SK-N-SH (cell line): Measurements from ENCODE around the gene MBNL2. TPM values are rescaled to one million over a fixed set of nuclear protein-coding genes. Genes with fewer than 3 reads are reported as not detected.

Experiments
- CTCF ChIA-PET: fragments of 300-600, 350-600 bp; formaldehyde crosslinking; extraction: SDS; loops from one replicate; lab custom pipeline; 2021; lab: Yijun Ruan, JAX
- POLR2A ChIA-PET: fragments of 350-600 bp; sonication (Branson Sonifier 250); formaldehyde crosslinking; extraction: SDS; loops from one replicate; lab custom pipeline; 2020; ENCODE audit warnings: antibody characterized with exemption, inconsistent platforms; lab: Yijun Ruan, JAX
- DNase-seq: peaks from one replicate; pipeline ENCODE4 v3.0.0; 2012
- H2AFZ ChIP-seq: fragments of 200-600 bp; sonication (generic); 2 replicates; pipeline ENCODE4 v1.8.1; 2016; ENCODE audit warnings: antibody characterized with exemption, mild to moderate bottlenecking, low read depth
- H3F3A ChIP-seq: fragments of 200-600 bp; sonication (generic); replicated peaks from 2 replicates; pipeline ENCODE3; 2016; ENCODE audit warnings: antibody characterized with exemption, mild to moderate bottlenecking; ENCODE audit not compliant: insufficient read depth
- H3K27ac ChIP-seq, 2 experiments: fragments of 200-500 bp in 1 of 2; fragments of 200-600 bp in 1 of 2; sonication (Bioruptor generic) in 1 of 2; sonication (generic), shearing (Covaris generic) in 1 of 2; 2 replicates each; pipeline versions ENCODE4 v1.5.1 to v1.6.1; 2014 to 2016; ENCODE audit warnings: low read depth in 2 of 2, inconsistent platforms in 1 of 2, low read length in 1 of 2, mild to moderate bottlenecking in 1 of 2, mixed read lengths in 1 of 2
- H3K27me3 ChIP-seq: fragments of 200-600 bp; sonication (generic), shearing (Covaris generic); 2 replicates; pipeline ENCODE4 v1.6.1; 2016; ENCODE audit warnings: mixed run types; ENCODE audit not compliant: insufficient read depth
- H3K36me3 ChIP-seq, 2 experiments: fragments of 200-500 bp in 1 of 2; fragments of 200-600 bp in 1 of 2; sonication (Bioruptor generic) in 1 of 2; sonication (generic) in 1 of 2; replicated peaks in 1 of 2; 2 replicates each; pipeline versions ENCODE3 to v1.5.1; 2014 to 2016; ENCODE audit warnings: low read length in 1 of 2, mild to moderate bottlenecking in 1 of 2; ENCODE audit not compliant: insufficient read depth in 2 of 2, control insufficient read depth in 1 of 2
- H3K4me1 ChIP-seq, 2 experiments: fragments of 200-500 bp in 1 of 2; fragments of 200-600 bp in 1 of 2; sonication (Bioruptor generic) in 1 of 2; sonication (generic), shearing (Covaris generic) in 1 of 2; 2 replicates each; pipeline versions ENCODE4 v1.5.1 to v1.6.1; 2014 to 2016; ENCODE audit warnings: low read depth in 1 of 2, low read length in 1 of 2, mixed run types in 1 of 2; ENCODE audit not compliant: insufficient read depth in 2 of 2, control insufficient read depth in 1 of 2
- H3K4me2 ChIP-seq: fragments of 200-600 bp; sonication (generic), shearing (Covaris generic); 2 replicates; pipeline ENCODE4 v1.6.1; 2017; ENCODE audit warnings: mixed run types
- H3K4me3 ChIP-seq, 2 experiments: fragments of 200-500 bp in 1 of 2; fragments of 200-600 bp in 1 of 2; sonication (Bioruptor generic) in 1 of 2; sonication (generic), shearing (Covaris generic) in 1 of 2; 2 replicates each; pipeline versions ENCODE4 v1.5.1 to v1.8.1; 2014 to 2016; ENCODE audit warnings: low read depth in 2 of 2, inconsistent platforms in 1 of 2, low read length in 1 of 2, mild to moderate bottlenecking in 1 of 2, mixed read lengths in 1 of 2, moderate library complexity in 1 of 2
- H3K79me2 ChIP-seq: fragments of 200-600 bp; sonication (generic); 2 replicates; pipeline ENCODE4 v1.8.1; 2017; ENCODE audit warnings: mild to moderate bottlenecking; ENCODE audit not compliant: insufficient read depth
- H3K9ac ChIP-seq: fragments of 200-600 bp; sonication (generic); 2 replicates; pipeline ENCODE4 v1.6.1; 2017; ENCODE audit warnings: mixed run types
- H3K9me2 ChIP-seq: fragments of 200-600 bp; sonication (generic); 2 replicates; pipeline ENCODE4 v1.6.1; 2017; ENCODE audit warnings: mixed run types
- H3K9me3 ChIP-seq: fragments of 200-600 bp; sonication (generic); 2 replicates; pipeline ENCODE4 v1.6.1; 2017; ENCODE audit warnings: mixed run types, mild to moderate bottlenecking, moderate library complexity
- H4K20me1 ChIP-seq: fragments of 200-600 bp; sonication (generic); 2 replicates; pipeline ENCODE4 v1.6.1; 2017; ENCODE audit warnings: mild to moderate bottlenecking, mixed run types; ENCODE audit not compliant: insufficient read depth
- EP300 ChIP-seq, 2 experiments: IDR thresholded peaks; 2 replicates each; pipeline versions ENCODE4 v1.4.0 to v1.6.1; 2012; ENCODE audit warnings: borderline replicate concordance in 1 of 2, low read depth in 1 of 2, low read length in 1 of 2
- FOXM1 ChIP-seq: IDR thresholded peaks from 2 replicates; pipeline ENCODE4 v1.4.0; 2012; ENCODE audit warnings: low read depth, mild to moderate bottlenecking
- NRF1 ChIP-seq: IDR thresholded peaks from 2 replicates; pipeline ENCODE4 v1.6.1; 2012; ENCODE audit warnings: low read depth, mild to moderate bottlenecking, low read length
- PBX3 ChIP-seq: IDR thresholded peaks from 2 replicates; pipeline ENCODE4; 2012
- POLR2AphosphoS5 ChIP-seq: IDR thresholded peaks from 2 replicates; pipeline ENCODE4 v1.6.1; 2012; ENCODE audit warnings: low read depth, low read length
- RAD21 ChIP-seq: IDR thresholded peaks from 2 replicates; pipeline ENCODE4 v1.6.1; 2012; ENCODE audit warnings: mild to moderate bottlenecking, low read length
- RCOR1 ChIP-seq: fragments of 150-350 bp; IDR thresholded peaks from 2 replicates; pipeline ENCODE4 v1.6.1; 2017; ENCODE audit warnings: antibody characterized with exemption, low read length
- RFX5 ChIP-seq: IDR thresholded peaks from 2 replicates; pipeline ENCODE4 v1.6.1; 2012; ENCODE audit warnings: mild to moderate bottlenecking, improper control_type of control experiment, low read length
- RXRA ChIP-seq: IDR thresholded peaks from 2 replicates; pipeline ENCODE4 v1.4.0; 2012; ENCODE audit warnings: low read depth, mild to moderate bottlenecking, borderline replicate concordance
- SIN3A ChIP-seq: IDR thresholded peaks from 2 replicates; pipeline ENCODE4 v1.6.1; 2012; ENCODE audit warnings: low read depth, mild to moderate bottlenecking, low read length, moderate library complexity, borderline replicate concordance
- SMC3 ChIP-seq: IDR thresholded peaks from 2 replicates; pipeline ENCODE4 v1.6.1; 2012; ENCODE audit warnings: low read depth, low read length, improper control_type of control experiment
- TCF12 ChIP-seq: IDR thresholded peaks from 2 replicates; pipeline ENCODE4 v1.4.0; 2012
- TEAD4 ChIP-seq: IDR thresholded peaks from 2 replicates; pipeline ENCODE4 v1.4.0; 2012; ENCODE audit warnings: mild to moderate bottlenecking, borderline replicate concordance; ENCODE audit not compliant: insufficient read depth
- USF1 ChIP-seq: IDR thresholded peaks from 2 replicates; pipeline ENCODE4 v1.4.0; 2012; ENCODE audit warnings: low read depth, borderline replicate concordance
- YY1 ChIP-seq: IDR thresholded peaks from 2 replicates; pipeline ENCODE4 v1.4.0; 2012; ENCODE audit warnings: low read depth, mild to moderate bottlenecking
- WGBS: methylation state at CpG from one replicate; pipeline ENCODE4 v1.1.6; 2017; ENCODE audit warnings: low lambda C conversion rate; 5-methylcytosine and 5-hydroxymethylcytosine counted together
- polyA plus RNA-seq, 3 experiments: library from polyadenylated mRNA; depleted of rRNA; stranded (reverse); fragments of >200 nt; gene quantifications; 2 replicates each; pipeline ENCODE4 v1.2.3, GENCODE V29; 2012
- TF ChIP-seq, protein P1 (sequence below): IDR thresholded peaks from 2 replicates; pipeline ENCODE4 v1.4.0; 2012; ENCODE audit warnings: low read depth, borderline replicate concordance
- TF ChIP-seq, protein P2 (sequence below): IDR thresholded peaks from 2 replicates; pipeline ENCODE4 v1.4.0; 2012; ENCODE audit warnings: low read depth
- TF ChIP-seq, protein P3 (sequence below): fragments of 150-350 bp; IDR thresholded peaks from 2 replicates; pipeline ENCODE4 v1.6.1; 2016; ENCODE audit warnings: mild to moderate bottlenecking, low read depth, low read length

MBNL2 gene
- polyA plus RNA-seq, 1 of the 3 experiments (the other 2 are of a cell fraction), result 24.5 TPM

DNA sequence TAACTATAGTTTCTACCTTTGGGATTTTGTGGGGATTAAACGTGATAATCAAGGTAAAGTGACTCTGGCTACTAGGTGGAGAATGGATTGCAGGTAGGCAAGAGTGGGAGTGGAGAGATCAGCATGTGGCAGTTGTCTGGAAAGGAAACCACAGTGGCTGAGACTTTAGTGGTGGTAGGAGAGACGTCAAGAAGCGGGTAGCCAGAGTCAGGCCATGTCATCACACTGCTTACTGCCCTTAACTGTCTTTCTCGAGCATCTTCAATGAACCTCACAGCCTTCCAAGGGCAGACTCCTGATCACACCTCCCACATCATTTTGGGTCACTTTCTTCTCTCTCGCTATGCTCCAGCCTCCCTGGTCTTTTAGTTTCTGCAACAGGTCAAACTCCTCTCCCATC is 28.6 kb upstream of the MBNL2 start:
- H2AFZ ChIP-seq, result no peak overlapping the region
- no peaks in the 10 kb centered on the region for H3K9me3 ChIP-seq
- TF ChIP-seq RAD21, result no peak
- TF ChIP-seq TCF12, result no peak
- TF ChIP-seq RCOR1, result no peak
- TF ChIP-seq RXRA, result no peak
- TF ChIP-seq EP300 (IDR thresholded peaks at IDR 0.05; ENCODE audit: borderline replicate concordance in 1 of 2, low read depth in 1 of 2, low read length in 1 of 2), result no peak
- TF ChIP-seq, protein P1, sequence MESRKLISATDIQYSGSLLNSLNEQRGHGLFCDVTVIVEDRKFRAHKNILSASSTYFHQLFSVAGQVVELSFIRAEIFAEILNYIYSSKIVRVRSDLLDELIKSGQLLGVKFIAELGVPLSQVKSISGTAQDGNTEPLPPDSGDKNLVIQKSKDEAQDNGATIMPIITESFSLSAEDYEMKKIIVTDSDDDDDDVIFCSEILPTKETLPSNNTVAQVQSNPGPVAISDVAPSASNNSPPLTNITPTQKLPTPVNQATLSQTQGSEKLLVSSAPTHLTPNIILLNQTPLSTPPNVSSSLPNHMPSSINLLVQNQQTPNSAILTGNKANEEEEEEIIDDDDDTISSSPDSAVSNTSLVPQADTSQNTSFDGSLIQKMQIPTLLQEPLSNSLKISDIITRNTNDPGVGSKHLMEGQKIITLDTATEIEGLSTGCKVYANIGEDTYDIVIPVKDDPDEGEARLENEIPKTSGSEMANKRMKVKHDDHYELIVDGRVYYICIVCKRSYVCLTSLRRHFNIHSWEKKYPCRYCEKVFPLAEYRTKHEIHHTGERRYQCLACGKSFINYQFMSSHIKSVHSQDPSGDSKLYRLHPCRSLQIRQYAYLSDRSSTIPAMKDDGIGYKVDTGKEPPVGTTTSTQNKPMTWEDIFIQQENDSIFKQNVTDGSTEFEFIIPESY, result no peak
- no peak for TF ChIP-seq RFX5
- TF ChIP-seq POLR2AphosphoS5, result no peak
- no peak for TF ChIP-seq SMC3
- TF ChIP-seq YY1, result no peak
- TF ChIP-seq FOXM1, result no peak
- TF ChIP-seq, protein P2, sequence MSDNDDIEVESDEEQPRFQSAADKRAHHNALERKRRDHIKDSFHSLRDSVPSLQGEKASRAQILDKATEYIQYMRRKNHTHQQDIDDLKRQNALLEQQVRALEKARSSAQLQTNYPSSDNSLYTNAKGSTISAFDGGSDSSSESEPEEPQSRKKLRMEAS, result no peak
- TF ChIP-seq, protein P3, sequence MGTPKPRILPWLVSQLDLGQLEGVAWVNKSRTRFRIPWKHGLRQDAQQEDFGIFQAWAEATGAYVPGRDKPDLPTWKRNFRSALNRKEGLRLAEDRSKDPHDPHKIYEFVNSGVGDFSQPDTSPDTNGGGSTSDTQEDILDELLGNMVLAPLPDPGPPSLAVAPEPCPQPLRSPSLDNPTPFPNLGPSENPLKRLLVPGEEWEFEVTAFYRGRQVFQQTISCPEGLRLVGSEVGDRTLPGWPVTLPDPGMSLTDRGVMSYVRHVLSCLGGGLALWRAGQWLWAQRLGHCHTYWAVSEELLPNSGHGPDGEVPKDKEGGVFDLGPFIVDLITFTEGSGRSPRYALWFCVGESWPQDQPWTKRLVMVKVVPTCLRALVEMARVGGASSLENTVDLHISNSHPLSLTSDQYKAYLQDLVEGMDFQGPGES, result no peak
- no peak for TF ChIP-seq USF1
- TF ChIP-seq TEAD4, result no peak
- TF ChIP-seq SIN3A, result no peak
- no peak for TF ChIP-seq NRF1
- TF ChIP-seq PBX3, result no peak
- TF ChIP-seq, all 33 proteins: peak for 0
- Histone ChIP-seq H3K27me3 (no peaks in the 10 kb centered on the region), H3K79me2 (no peaks in the 10 kb centered on the region), H3K36me3 (no peaks in the 10 kb centered on the region), H3K4me2 (no peak overlapping the region), H3K4me3 (no peak overlapping the region), H3K4me1 (peaks cover 7 to 16% of the 10 kb centered on the region in 2 experiments; a peak in 3 of 4 replicates), H3K9ac (no peak overlapping the region), H3K9me2 (no peaks in the 10 kb centered on the region), H3F3A (no peaks in the 10 kb centered on the region), H3K27ac (peak overlapping the region in 1 of 2 experiments; percentile 58; a peak in 2 of 4 replicates), H4K20me1 (no peaks in the 10 kb centered on the region)
- POLR2A ChIA-PET, result no interaction called here
- no peak for DNase-seq
- WGBS, result 96% methylated on average over 5 of the region's 5 CpGs
- CTCF ChIA-PET, result interaction anchor here (1.1 kb wide), 2 partner anchors 29 to 84 kb away, joined by 3 to 4 read pairs; partner anchors contain the start of gene MBNL2
